Measurements from ENCODE around the gene MBL2.

MBL2 gene

DNA sequence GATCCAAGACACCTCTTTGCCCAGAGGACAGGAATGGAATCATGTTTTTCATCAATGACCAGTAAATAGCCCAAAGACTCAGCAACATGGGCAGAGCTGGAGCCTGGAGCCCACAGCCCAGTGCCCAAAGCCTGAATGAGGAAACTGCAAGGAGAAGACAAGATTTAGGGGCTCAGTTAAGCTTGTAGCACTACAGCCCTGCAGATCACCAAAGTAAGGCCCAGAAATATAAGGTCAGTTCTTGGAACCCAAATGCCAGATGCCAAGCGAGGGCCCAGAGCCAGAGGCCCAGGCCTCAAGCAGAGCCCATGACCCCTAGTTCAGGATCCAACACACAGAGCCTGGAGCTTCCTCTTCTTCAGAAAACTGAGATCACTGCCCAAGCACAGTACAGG is 32.4 kb downstream of the MBL2 start:
- Histone ChIP-seq H3K4me1 (ENCODE audit: control insufficient read depth, insufficient read depth, low read length) (no peaks in the 10 kb centered on the region), H3K9me3 (ENCODE audit: control insufficient read depth, insufficient read depth, low read depth, low read length) (no peaks in the 10 kb centered on the region), H3K4me3 (ENCODE audit: low read depth, low read length) (no peak overlapping the region), H3K27ac (ENCODE audit: extremely low read depth, low read depth, low read length) (no peak overlapping the region), H3K36me3 (ENCODE audit: control insufficient read depth in 2 of 2, insufficient read depth in 1 of 2, low read length in 2 of 2) (no peaks in the 10 kb centered on the region)
- CTCF ChIA-PET = interaction anchor here (0.5 to 4.0 kb wide), 10 partner anchors 11 to 1895 kb away, joined by 3 to 67 read pairs (median 6); no protein-coding TSS in a partner anchor
- POLR2A ChIA-PET = no interaction called here
- TF ChIP-seq ZNF830 (tag by site-specific recombination; IDR thresholded peaks at IDR 0.05; ENCODE audit: low read depth) (no peak), ZNF48 (tag by site-specific recombination; IDR thresholded peaks at IDR 0.05) (no peak), ZNF623 (tag by site-specific recombination; IDR thresholded peaks at IDR 0.05) (no peak), ZNF423 (tag by site-specific recombination; IDR thresholded peaks at IDR 0.05) (no peak), ZNF658 (tag by site-specific recombination; IDR thresholded peaks at IDR 0.05) (no peak), ZNF664 (tag by site-specific recombination; IDR thresholded peaks at IDR 0.05) (no peak), ZBTB49 (tag by site-specific recombination; IDR thresholded peaks at IDR 0.05; ENCODE audit: low read depth) (no peak), BCL6B (tag by site-specific recombination; IDR thresholded peaks at IDR 0.05) (no peak), SETDB1 (IDR thresholded peaks at IDR 0.05; ENCODE audit: insufficient read length, low read length) (no peak), ZNF121 (tag by site-specific recombination; IDR thresholded peaks at IDR 0.05) (no peak), ZNF473 (tag by site-specific recombination; IDR thresholded peaks at IDR 0.05) (no peak), ZNF626 (tag by site-specific recombination; IDR thresholded peaks at IDR 0.05) (no peak), ZNF274 (IDR thresholded peaks at IDR 0.05; ENCODE audit: low read length) (no peak), ZNF274 (tag by site-specific recombination; IDR thresholded peaks at IDR 0.05; ENCODE audit: borderline replicate concordance) (no peak), ZNF560 (tag by site-specific recombination; IDR thresholded peaks at IDR 0.05; ENCODE audit: borderline replicate concordance) (no peak), ZNF488 (tag by site-specific recombination; IDR thresholded peaks at IDR 0.05) (no peak), ZNF16 (tag by site-specific recombination; IDR thresholded peaks at IDR 0.05; ENCODE audit: low read depth) (no peak), ZNF2 (tag by site-specific recombination; IDR thresholded peaks at IDR 0.05) (no peak)
- TF ChIP-seq, protein P1, sequence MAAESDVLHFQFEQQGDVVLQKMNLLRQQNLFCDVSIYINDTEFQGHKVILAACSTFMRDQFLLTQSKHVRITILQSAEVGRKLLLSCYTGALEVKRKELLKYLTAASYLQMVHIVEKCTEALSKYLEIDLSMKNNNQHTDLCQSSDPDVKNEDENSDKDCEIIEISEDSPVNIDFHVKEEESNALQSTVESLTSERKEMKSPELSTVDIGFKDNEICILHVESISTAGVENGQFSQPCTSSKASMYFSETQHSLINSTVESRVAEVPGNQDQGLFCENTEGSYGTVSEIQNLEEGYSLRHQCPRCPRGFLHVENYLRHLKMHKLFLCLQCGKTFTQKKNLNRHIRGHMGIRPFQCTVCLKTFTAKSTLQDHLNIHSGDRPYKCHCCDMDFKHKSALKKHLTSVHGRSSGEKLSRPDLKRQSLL (tag by site-specific recombination; IDR thresholded peaks at IDR 0.05) = no peak

- Histone ChIP-seq H3K4me1 (ENCODE audit: control insufficient read depth, insufficient read depth, low read length) (no peaks in the 10 kb centered on the region), H3K36me3 (ENCODE audit: control insufficient read depth in 2 of 2, insufficient read depth in 1 of 2, low read length in 2 of 2) (no peaks in the 10 kb centered on the region), H3K4me3 (ENCODE audit: low read depth, low read length) (no peak overlapping the region), H3K27ac (ENCODE audit: extremely low read depth, low read depth, low read length) (no peak overlapping the region), H3K9me3 (ENCODE audit: control insufficient read depth, insufficient read depth, low read depth, low read length) (no peaks in the 10 kb centered on the region)
- POLR2A ChIA-PET = no interaction called here
- CTCF ChIA-PET = interaction anchor here (0.7 to 4.0 kb wide), 6 partner anchors 10 to 508 kb away, joined by 3 to 67 read pairs (median 5); no protein-coding TSS in a partner anchor
- TF ChIP-seq, protein P2, sequence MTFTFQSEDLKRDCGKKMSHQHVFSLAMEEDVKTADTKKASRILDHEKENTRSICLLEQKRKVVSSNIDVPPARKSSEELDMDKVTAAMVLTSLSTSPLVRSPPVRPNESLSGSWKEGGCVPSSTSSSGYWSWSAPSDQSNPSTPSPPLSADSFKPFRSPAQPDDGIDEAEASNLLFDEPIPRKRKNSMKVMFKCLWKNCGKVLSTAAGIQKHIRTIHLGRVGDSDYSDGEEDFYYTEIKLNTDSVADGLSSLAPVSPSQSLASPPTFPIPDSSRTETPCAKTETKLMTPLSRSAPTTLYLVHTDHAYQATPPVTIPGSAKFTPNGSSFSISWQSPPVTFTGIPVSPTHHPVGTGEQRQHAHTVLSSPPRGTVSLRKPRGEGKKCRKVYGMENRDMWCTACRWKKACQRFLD (tag by site-specific recombination; IDR thresholded peaks at IDR 0.05) = no peak
- TF ChIP-seq, protein P3, sequence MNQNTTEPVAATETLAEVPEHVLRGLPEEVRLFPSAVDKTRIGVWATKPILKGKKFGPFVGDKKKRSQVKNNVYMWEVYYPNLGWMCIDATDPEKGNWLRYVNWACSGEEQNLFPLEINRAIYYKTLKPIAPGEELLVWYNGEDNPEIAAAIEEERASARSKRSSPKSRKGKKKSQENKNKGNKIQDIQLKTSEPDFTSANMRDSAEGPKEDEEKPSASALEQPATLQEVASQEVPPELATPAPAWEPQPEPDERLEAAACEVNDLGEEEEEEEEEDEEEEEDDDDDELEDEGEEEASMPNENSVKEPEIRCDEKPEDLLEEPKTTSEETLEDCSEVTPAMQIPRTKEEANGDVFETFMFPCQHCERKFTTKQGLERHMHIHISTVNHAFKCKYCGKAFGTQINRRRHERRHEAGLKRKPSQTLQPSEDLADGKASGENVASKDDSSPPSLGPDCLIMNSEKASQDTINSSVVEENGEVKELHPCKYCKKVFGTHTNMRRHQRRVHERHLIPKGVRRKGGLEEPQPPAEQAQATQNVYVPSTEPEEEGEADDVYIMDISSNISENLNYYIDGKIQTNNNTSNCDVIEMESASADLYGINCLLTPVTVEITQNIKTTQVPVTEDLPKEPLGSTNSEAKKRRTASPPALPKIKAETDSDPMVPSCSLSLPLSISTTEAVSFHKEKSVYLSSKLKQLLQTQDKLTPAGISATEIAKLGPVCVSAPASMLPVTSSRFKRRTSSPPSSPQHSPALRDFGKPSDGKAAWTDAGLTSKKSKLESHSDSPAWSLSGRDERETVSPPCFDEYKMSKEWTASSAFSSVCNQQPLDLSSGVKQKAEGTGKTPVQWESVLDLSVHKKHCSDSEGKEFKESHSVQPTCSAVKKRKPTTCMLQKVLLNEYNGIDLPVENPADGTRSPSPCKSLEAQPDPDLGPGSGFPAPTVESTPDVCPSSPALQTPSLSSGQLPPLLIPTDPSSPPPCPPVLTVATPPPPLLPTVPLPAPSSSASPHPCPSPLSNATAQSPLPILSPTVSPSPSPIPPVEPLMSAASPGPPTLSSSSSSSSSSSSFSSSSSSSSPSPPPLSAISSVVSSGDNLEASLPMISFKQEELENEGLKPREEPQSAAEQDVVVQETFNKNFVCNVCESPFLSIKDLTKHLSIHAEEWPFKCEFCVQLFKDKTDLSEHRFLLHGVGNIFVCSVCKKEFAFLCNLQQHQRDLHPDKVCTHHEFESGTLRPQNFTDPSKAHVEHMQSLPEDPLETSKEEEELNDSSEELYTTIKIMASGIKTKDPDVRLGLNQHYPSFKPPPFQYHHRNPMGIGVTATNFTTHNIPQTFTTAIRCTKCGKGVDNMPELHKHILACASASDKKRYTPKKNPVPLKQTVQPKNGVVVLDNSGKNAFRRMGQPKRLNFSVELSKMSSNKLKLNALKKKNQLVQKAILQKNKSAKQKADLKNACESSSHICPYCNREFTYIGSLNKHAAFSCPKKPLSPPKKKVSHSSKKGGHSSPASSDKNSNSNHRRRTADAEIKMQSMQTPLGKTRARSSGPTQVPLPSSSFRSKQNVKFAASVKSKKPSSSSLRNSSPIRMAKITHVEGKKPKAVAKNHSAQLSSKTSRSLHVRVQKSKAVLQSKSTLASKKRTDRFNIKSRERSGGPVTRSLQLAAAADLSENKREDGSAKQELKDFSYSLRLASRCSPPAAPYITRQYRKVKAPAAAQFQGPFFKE (tag by site-specific recombination; IDR thresholded peaks at IDR 0.05; ENCODE audit: borderline replicate concordance) = no peak
Measured at GRCh38 chr10:52739380-52740154, 33.0 kb downstream of the MBL2 start.

Measured in HEK293 (cell line).